H9 (cell line): ENCODE data around the gene CCDC154. TPM values are rescaled to one million over a fixed set of nuclear protein-coding genes. Genes with fewer than 3 reads are reported as not detected.

ENCODE experiments used
- DNase-seq: peaks from one replicate; pipeline ENCODE4 v3.0.0-alpha.2; 2017
- H2AFZ ChIP-seq: one replicate; pipeline ENCODE4 v1.6.1; 2013; ENCODE audit warnings: mild to moderate bottlenecking, low read length, control low read depth, moderate library complexity
- H2AK5ac ChIP-seq: 2 replicates; pipeline ENCODE4 v1.6.1; 2013; ENCODE audit warnings: low read length, control low read depth, mixed read lengths; ENCODE audit not compliant: insufficient read length
- H2BK120ac ChIP-seq: one replicate; pipeline ENCODE4 v1.6.1; 2013; ENCODE audit warnings: low read depth, mild to moderate bottlenecking, low read length, control low read depth, inconsistent platforms; ENCODE audit not compliant: poor library complexity, severe bottlenecking
- H2BK12ac ChIP-seq: 2 replicates; pipeline ENCODE4 v1.6.1; 2013; ENCODE audit warnings: low read length, control low read depth, mixed read lengths, low read depth; ENCODE audit not compliant: insufficient read length
- H2BK15ac ChIP-seq: 2 replicates; pipeline ENCODE4 v1.6.1; 2013; ENCODE audit warnings: low read depth, low read length, control low read depth
- H2BK20ac ChIP-seq: one replicate; pipeline ENCODE4 v1.6.1; 2013; ENCODE audit warnings: low read depth, mild to moderate bottlenecking, low read length, control low read depth, inconsistent platforms; ENCODE audit not compliant: poor library complexity, severe bottlenecking
- H2BK5ac ChIP-seq: 2 replicates; pipeline ENCODE4 v1.6.1; 2013; ENCODE audit warnings: low read length, control low read depth, mixed read lengths; ENCODE audit not compliant: insufficient read length
- H3K14ac ChIP-seq: 2 replicates; pipeline ENCODE4 v1.6.1; 2013; ENCODE audit warnings: low read length, control low read depth; ENCODE audit not compliant: insufficient read depth
- H3K18ac ChIP-seq: 2 replicates; pipeline ENCODE4 v1.6.1; 2013; ENCODE audit warnings: low read depth, mild to moderate bottlenecking, mixed read lengths, low read length, control low read depth; ENCODE audit not compliant: insufficient read length
- H3K23ac ChIP-seq: 2 replicates; pipeline ENCODE4 v1.6.1; 2013; ENCODE audit warnings: low read length, control low read depth, mixed read lengths, low read depth; ENCODE audit not compliant: insufficient read length
- H3K23me2 ChIP-seq: 2 replicates; pipeline ENCODE4 v1.6.1; 2013; ENCODE audit warnings: low read depth, mild to moderate bottlenecking, mixed read lengths, low read length, control low read depth; ENCODE audit not compliant: insufficient read length, poor library complexity, severe bottlenecking
- H3K27ac ChIP-seq: 2 replicates; pipeline ENCODE4 v1.5.1; 2013; ENCODE audit warnings: low read length, control low read depth, mixed read lengths, low read depth; ENCODE audit not compliant: insufficient read length
- H3K27me3 ChIP-seq: 2 replicates; pipeline ENCODE4 v1.6.1; 2013; ENCODE audit warnings: low read length, control low read depth, inconsistent platforms; ENCODE audit not compliant: insufficient read depth
- H3K4ac ChIP-seq: 2 replicates; pipeline ENCODE4 v1.6.1; 2013; ENCODE audit warnings: low read depth, mild to moderate bottlenecking, control low read depth, inconsistent platforms, low read length, moderate library complexity
- H3K4me1 ChIP-seq: 2 replicates; pipeline ENCODE4 v1.6.1; 2013; ENCODE audit warnings: low read length, control low read depth, inconsistent platforms; ENCODE audit not compliant: insufficient read depth
- H3K4me2 ChIP-seq: 2 replicates; pipeline ENCODE4 v1.6.1; 2013; ENCODE audit warnings: low read length, control low read depth, mixed read lengths; ENCODE audit not compliant: insufficient read length, insufficient read depth
- H3K56ac ChIP-seq: 2 replicates; pipeline ENCODE4 v1.6.1; 2013; ENCODE audit warnings: low read depth, mild to moderate bottlenecking, mixed read lengths, low read length, control low read depth; ENCODE audit not compliant: insufficient read length
- H3K79me1 ChIP-seq: 2 replicates; pipeline ENCODE4 v1.6.1; 2013; ENCODE audit warnings: low read depth, mild to moderate bottlenecking, moderate library complexity, low read length, control low read depth, inconsistent platforms; ENCODE audit not compliant: insufficient read depth, poor library complexity, severe bottlenecking
- H3K79me2 ChIP-seq: 2 replicates; pipeline ENCODE4 v1.6.1; 2013; ENCODE audit warnings: low read length, control low read depth, inconsistent platforms; ENCODE audit not compliant: insufficient read depth
- H3K9ac ChIP-seq: 2 replicates; pipeline ENCODE4 v1.6.1; 2013; ENCODE audit warnings: low read length, control low read depth, mixed read lengths; ENCODE audit not compliant: insufficient read length; ENCODE audit errors: extremely low read depth
- H3K9me3 ChIP-seq: one replicate; pipeline ENCODE4 v1.6.1; 2013; ENCODE audit warnings: low read depth, low read length, inconsistent platforms; ENCODE audit not compliant: control insufficient read depth
- H3T11ph ChIP-seq: one replicate; pipeline ENCODE4 v1.6.1; 2013; ENCODE audit warnings: mild to moderate bottlenecking, low read length, control low read depth, inconsistent platforms
- H4K20me1 ChIP-seq: one replicate; pipeline ENCODE4 v1.6.1; 2013; ENCODE audit not compliant: control insufficient read depth, insufficient read length, insufficient read depth
- H4K5ac ChIP-seq: 2 replicates; pipeline ENCODE4 v1.6.1; 2013; ENCODE audit warnings: low read depth, mild to moderate bottlenecking, mixed read lengths, low read length, control low read depth; ENCODE audit not compliant: insufficient read length
- H4K8ac ChIP-seq: replicated peaks from 2 replicates; pipeline ENCODE4 v1.6.1; 2013; ENCODE audit warnings: low read length, control low read depth, mixed read lengths, low read depth; ENCODE audit not compliant: insufficient read length
- H4K91ac ChIP-seq: 2 replicates; pipeline ENCODE4 v1.6.1; 2013; ENCODE audit warnings: low read depth, mild to moderate bottlenecking, moderate library complexity, mixed read lengths, low read length, control low read depth; ENCODE audit not compliant: insufficient read length
- H3K27ac Mint-ChIP-seq, 3 experiments: 2 replicates in 2 of 3; 3 replicates in 1 of 3; pipeline ENCODE4 v1.8.0; 2020 to 2021; ENCODE audit warnings: mixed read lengths in 3 of 3, mild to moderate bottlenecking in 1 of 3, moderate library complexity in 1 of 3
- H3K27me3 Mint-ChIP-seq: 2 replicates; pipeline ENCODE4 v1.8.0; 2021; ENCODE audit warnings: low read depth, mild to moderate bottlenecking, moderate library complexity, mixed read lengths
- H3K36me3 Mint-ChIP-seq, 3 experiments: 2 replicates in 2 of 3; 3 replicates in 1 of 3; pipeline ENCODE4 v1.8.0; 2020 to 2021; ENCODE audit warnings: low read depth in 3 of 3, mixed read lengths in 3 of 3; ENCODE audit not compliant: insufficient read depth in 1 of 3
- H3K4me1 Mint-ChIP-seq, 2 experiments: 2 replicates each; pipeline ENCODE4 v1.8.0; 2020; ENCODE audit warnings: mixed read lengths in 2 of 2
- H3K4me3 Mint-ChIP-seq, 2 experiments: 2 replicates in 1 of 2; 3 replicates in 1 of 2; pipeline ENCODE4 v1.8.0; 2020 to 2021; ENCODE audit warnings: mild to moderate bottlenecking in 2 of 2, mixed read lengths in 2 of 2, moderate library complexity in 1 of 2
- H3K9me3 Mint-ChIP-seq, 2 experiments: 2 replicates in 1 of 2; 3 replicates in 1 of 2; pipeline ENCODE4 v1.8.0; 2020; ENCODE audit warnings: mild to moderate bottlenecking in 2 of 2, mixed read lengths in 2 of 2, moderate library complexity in 1 of 2
- WGBS: extraction: QIAGEN DNeasy Blood & Tissue Kit; methylation state at CpG from one replicate; pipeline ENCODE4 v1.1.7; 2013; ENCODE audit warnings: missing lambda C conversion rate, low lambda C conversion rate, mixed read lengths; ENCODE audit not compliant: insufficient read length; ENCODE audit errors: extremely low coverage; 5-methylcytosine and 5-hydroxymethylcytosine counted together
- total RNA-seq: library from RNA; stranded (reverse); gene quantifications from 2 replicates; pipeline ENCODE4 v1.2.1, GENCODE V29; 2021
- TF ChIP-seq, protein P1 (sequence below): fragments of 200-600 bp; sonication (generic); conservative IDR thresholded peaks from 3 replicates; pipeline ENCODE4 v1.8.0; 2021; ENCODE audit warnings: antibody characterized with exemption, mild to moderate bottlenecking

CCDC154 gene
- total RNA-seq, 1 experiment from 2014 or later: 1.3 TPM

GRCh38 chr16:1426734-1427471 is 17.5 kb downstream of the CCDC154 start:
- no peaks in the 10 kb centered on the region for H4K20me1 ChIP-seq
- no peaks in the 10 kb centered on the region for H3K9me3 ChIP-seq
- no peak overlapping the region for H3T11ph ChIP-seq
- no peak overlapping the region for H3K4ac ChIP-seq
- H3K27me3 Mint-ChIP-seq: no peaks in the 10 kb centered on the region; the same call in 1 of the 2 replicates
- no peak overlapping the region for H3K56ac ChIP-seq
- no peak overlapping the region for H4K91ac ChIP-seq
- no peaks in the 10 kb centered on the region for H3K27me3 ChIP-seq
- peak; percentile 53 for DNase-seq
- H3K27ac Mint-ChIP-seq: no peak overlapping the region
- no peak overlapping the region for H2BK120ac ChIP-seq
- H4K8ac ChIP-seq: no peak overlapping the region
- no CpG with 5 or more reads among the region's 42 CpGs for WGBS
- no peak overlapping the region for H3K27ac ChIP-seq
- no peaks in the 10 kb centered on the region for H3K23me2 ChIP-seq
- no peak overlapping the region for H3K4me2 ChIP-seq
- no peaks in the 10 kb centered on the region for H3K79me1 ChIP-seq
- no peak overlapping the region for H2AFZ ChIP-seq
- no peak overlapping the region for H2BK20ac ChIP-seq
- H3K23ac ChIP-seq: no peak overlapping the region
- H3K9me3 Mint-ChIP-seq: peaks cover 4 to 6% of the 10 kb centered on the region in 2 experiments; a peak in 3 of 5 replicates
- no peak overlapping the region for H2BK12ac ChIP-seq
- no peak overlapping the region for H3K9ac ChIP-seq
- peaks cover 0 to 6% (median 0%) of the 10 kb centered on the region in 3 experiments; a peak in 2 of 7 replicates for H3K36me3 Mint-ChIP-seq
- no peak overlapping the region for H2BK5ac ChIP-seq
- H3K4me3 Mint-ChIP-seq: no peak overlapping the region
- H2BK15ac ChIP-seq: no peak overlapping the region
- no peak overlapping the region for H3K18ac ChIP-seq
- H4K5ac ChIP-seq: no peak overlapping the region
- peaks cover 0 to 4% of the 10 kb centered on the region in 2 experiments; a peak in 2 of 4 replicates for H3K4me1 Mint-ChIP-seq
- H3K79me2 ChIP-seq: no peaks in the 10 kb centered on the region
- no peak overlapping the region for H3K14ac ChIP-seq
- H2AK5ac ChIP-seq: no peak overlapping the region
- H3K4me1 ChIP-seq: no peaks in the 10 kb centered on the region
- TF ChIP-seq, protein P1, sequence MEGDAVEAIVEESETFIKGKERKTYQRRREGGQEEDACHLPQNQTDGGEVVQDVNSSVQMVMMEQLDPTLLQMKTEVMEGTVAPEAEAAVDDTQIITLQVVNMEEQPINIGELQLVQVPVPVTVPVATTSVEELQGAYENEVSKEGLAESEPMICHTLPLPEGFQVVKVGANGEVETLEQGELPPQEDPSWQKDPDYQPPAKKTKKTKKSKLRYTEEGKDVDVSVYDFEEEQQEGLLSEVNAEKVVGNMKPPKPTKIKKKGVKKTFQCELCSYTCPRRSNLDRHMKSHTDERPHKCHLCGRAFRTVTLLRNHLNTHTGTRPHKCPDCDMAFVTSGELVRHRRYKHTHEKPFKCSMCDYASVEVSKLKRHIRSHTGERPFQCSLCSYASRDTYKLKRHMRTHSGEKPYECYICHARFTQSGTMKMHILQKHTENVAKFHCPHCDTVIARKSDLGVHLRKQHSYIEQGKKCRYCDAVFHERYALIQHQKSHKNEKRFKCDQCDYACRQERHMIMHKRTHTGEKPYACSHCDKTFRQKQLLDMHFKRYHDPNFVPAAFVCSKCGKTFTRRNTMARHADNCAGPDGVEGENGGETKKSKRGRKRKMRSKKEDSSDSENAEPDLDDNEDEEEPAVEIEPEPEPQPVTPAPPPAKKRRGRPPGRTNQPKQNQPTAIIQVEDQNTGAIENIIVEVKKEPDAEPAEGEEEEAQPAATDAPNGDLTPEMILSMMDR: peak; percentile 28; the same call in 2 of the 3 replicates
